ENCODE measurements around the gene RNF17.
"Not testable (repeated sequence)": the region's sequence is repeated elsewhere in the genome, so short reads cannot be mapped to it uniquely, and the experiment has no call there.

Gene RNF17

GRCh38 chr13:24821207-24821606 is 57.2 kb downstream of the RNF17 start:
- no peak for DNase-seq (ENCODE audit: low read depth)
- TF ChIP-seq CTCF (conservative IDR thresholded peaks at IDR 0.05; ENCODE audit: low read depth, low read length): no peak
- H3K4me3 ChIP-seq (ENCODE audit: low read length): no peak overlapping the region

GRCh38 chr13:24822640-24823039 is 58.7 kb downstream of the RNF17 start:
- TF ChIP-seq CTCF (conservative IDR thresholded peaks at IDR 0.05; ENCODE audit: low read depth, low read length): no peak
- DNase-seq (ENCODE audit: low read depth): no peak
- no peak overlapping the region for H3K4me3 ChIP-seq (ENCODE audit: low read length)

GRCh38 chr13:24823122-24823710 is 59.2 kb downstream of the RNF17 start:
- H3K4me3 ChIP-seq (ENCODE audit: low read length): not testable (repeated sequence)

GRCh38 chr13:24827799-24828198 is 63.8 kb downstream of the RNF17 start:
- TF ChIP-seq CTCF (conservative IDR thresholded peaks at IDR 0.05; ENCODE audit: low read depth, low read length): no peak

More at GRCh38 chr13:24823122-24823710, 59.2 kb downstream of the RNF17 start:
- DNase-seq (ENCODE audit: low read depth): not testable (repeated sequence)

GRCh38 chr13:24834902-24835510 is 71.0 kb downstream of the RNF17 start:
- no peak for TF ChIP-seq CTCF (conservative IDR thresholded peaks at IDR 0.05; ENCODE audit: low read depth, low read length)
- no peak for DNase-seq (ENCODE audit: low read depth)
- no peak overlapping the region for H3K4me3 ChIP-seq (ENCODE audit: low read length)

More at GRCh38 chr13:24827799-24828198, 63.8 kb downstream of the RNF17 start:
- H3K4me3 ChIP-seq (ENCODE audit: low read length): no peak overlapping the region
- DNase-seq (ENCODE audit: low read depth): no peak

GRCh38 chr13:24837528-24837927 is 73.6 kb downstream of the RNF17 start:
- not testable (repeated sequence) for DNase-seq (ENCODE audit: low read depth); H3K4me3 ChIP-seq (ENCODE audit: low read length)

- no peak for DNase-seq (ENCODE audit: low read depth)
- H3K4me3 ChIP-seq (ENCODE audit: low read length): no peak overlapping the region
- no peak for TF ChIP-seq CTCF (conservative IDR thresholded peaks at IDR 0.05; ENCODE audit: low read depth, low read length)
Observed at GRCh38 chr13:24842549-24843274, 78.7 kb downstream of the RNF17 start.

- no peak for DNase-seq (ENCODE audit: low read depth)
- TF ChIP-seq CTCF (conservative IDR thresholded peaks at IDR 0.05; ENCODE audit: low read depth, low read length): no peak
Observed at GRCh38 chr13:24851546-24851945, 87.6 kb downstream of the RNF17 start.

More at GRCh38 chr13:24851546-24851945, 87.6 kb downstream of the RNF17 start:
- no peak overlapping the region for H3K4me3 ChIP-seq (ENCODE audit: low read length)
